H9 (cell line): Measurements from ENCODE around the gene P2RX2. TPM values are rescaled to one million over a fixed set of nuclear protein-coding genes. Genes with fewer than 3 reads are reported as not detected.

Experiments used
- DNase-seq: peaks from one replicate; pipeline ENCODE4 v3.0.0-alpha.2; 2017
- H2AFZ ChIP-seq: one replicate; pipeline ENCODE4 v1.6.1; 2013; ENCODE audit warnings: mild to moderate bottlenecking, low read length, control low read depth, moderate library complexity
- H2AK5ac ChIP-seq: 2 replicates; pipeline ENCODE4 v1.6.1; 2013; ENCODE audit warnings: low read length, control low read depth, mixed read lengths; ENCODE audit not compliant: insufficient read length
- H2BK120ac ChIP-seq: one replicate; pipeline ENCODE4 v1.6.1; 2013; ENCODE audit warnings: low read depth, mild to moderate bottlenecking, low read length, control low read depth, inconsistent platforms; ENCODE audit not compliant: poor library complexity, severe bottlenecking
- H2BK12ac ChIP-seq: 2 replicates; pipeline ENCODE4 v1.6.1; 2013; ENCODE audit warnings: low read length, control low read depth, mixed read lengths, low read depth; ENCODE audit not compliant: insufficient read length
- H2BK15ac ChIP-seq: 2 replicates; pipeline ENCODE4 v1.6.1; 2013; ENCODE audit warnings: low read depth, low read length, control low read depth
- H2BK20ac ChIP-seq: one replicate; pipeline ENCODE4 v1.6.1; 2013; ENCODE audit warnings: low read depth, mild to moderate bottlenecking, low read length, control low read depth, inconsistent platforms; ENCODE audit not compliant: poor library complexity, severe bottlenecking
- H2BK5ac ChIP-seq: 2 replicates; pipeline ENCODE4 v1.6.1; 2013; ENCODE audit warnings: low read length, control low read depth, mixed read lengths; ENCODE audit not compliant: insufficient read length
- H3K14ac ChIP-seq: 2 replicates; pipeline ENCODE4 v1.6.1; 2013; ENCODE audit warnings: low read length, control low read depth; ENCODE audit not compliant: insufficient read depth
- H3K18ac ChIP-seq: 2 replicates; pipeline ENCODE4 v1.6.1; 2013; ENCODE audit warnings: low read depth, mild to moderate bottlenecking, mixed read lengths, low read length, control low read depth; ENCODE audit not compliant: insufficient read length
- H3K23ac ChIP-seq: 2 replicates; pipeline ENCODE4 v1.6.1; 2013; ENCODE audit warnings: low read length, control low read depth, mixed read lengths, low read depth; ENCODE audit not compliant: insufficient read length
- H3K23me2 ChIP-seq: 2 replicates; pipeline ENCODE4 v1.6.1; 2013; ENCODE audit warnings: low read depth, mild to moderate bottlenecking, mixed read lengths, low read length, control low read depth; ENCODE audit not compliant: insufficient read length, poor library complexity, severe bottlenecking
- H3K27ac ChIP-seq: 2 replicates; pipeline ENCODE4 v1.5.1; 2013; ENCODE audit warnings: low read length, control low read depth, mixed read lengths, low read depth; ENCODE audit not compliant: insufficient read length
- H3K27me3 ChIP-seq: 2 replicates; pipeline ENCODE4 v1.6.1; 2013; ENCODE audit warnings: low read length, control low read depth, inconsistent platforms; ENCODE audit not compliant: insufficient read depth
- H3K4ac ChIP-seq: 2 replicates; pipeline ENCODE4 v1.6.1; 2013; ENCODE audit warnings: low read depth, mild to moderate bottlenecking, control low read depth, inconsistent platforms, low read length, moderate library complexity
- H3K4me1 ChIP-seq: 2 replicates; pipeline ENCODE4 v1.6.1; 2013; ENCODE audit warnings: low read length, control low read depth, inconsistent platforms; ENCODE audit not compliant: insufficient read depth
- H3K4me2 ChIP-seq: 2 replicates; pipeline ENCODE4 v1.6.1; 2013; ENCODE audit warnings: low read length, control low read depth, mixed read lengths; ENCODE audit not compliant: insufficient read length, insufficient read depth
- H3K56ac ChIP-seq: 2 replicates; pipeline ENCODE4 v1.6.1; 2013; ENCODE audit warnings: low read depth, mild to moderate bottlenecking, mixed read lengths, low read length, control low read depth; ENCODE audit not compliant: insufficient read length
- H3K79me1 ChIP-seq: 2 replicates; pipeline ENCODE4 v1.6.1; 2013; ENCODE audit warnings: low read depth, mild to moderate bottlenecking, moderate library complexity, low read length, control low read depth, inconsistent platforms; ENCODE audit not compliant: insufficient read depth, poor library complexity, severe bottlenecking
- H3K79me2 ChIP-seq: 2 replicates; pipeline ENCODE4 v1.6.1; 2013; ENCODE audit warnings: low read length, control low read depth, inconsistent platforms; ENCODE audit not compliant: insufficient read depth
- H3K9ac ChIP-seq: 2 replicates; pipeline ENCODE4 v1.6.1; 2013; ENCODE audit warnings: low read length, control low read depth, mixed read lengths; ENCODE audit not compliant: insufficient read length; ENCODE audit errors: extremely low read depth
- H3K9me3 ChIP-seq: one replicate; pipeline ENCODE4 v1.6.1; 2013; ENCODE audit warnings: low read depth, low read length, inconsistent platforms; ENCODE audit not compliant: control insufficient read depth
- H3T11ph ChIP-seq: one replicate; pipeline ENCODE4 v1.6.1; 2013; ENCODE audit warnings: mild to moderate bottlenecking, low read length, control low read depth, inconsistent platforms
- H4K20me1 ChIP-seq: one replicate; pipeline ENCODE4 v1.6.1; 2013; ENCODE audit not compliant: control insufficient read depth, insufficient read length, insufficient read depth
- H4K5ac ChIP-seq: 2 replicates; pipeline ENCODE4 v1.6.1; 2013; ENCODE audit warnings: low read depth, mild to moderate bottlenecking, mixed read lengths, low read length, control low read depth; ENCODE audit not compliant: insufficient read length
- H4K8ac ChIP-seq: replicated peaks from 2 replicates; pipeline ENCODE4 v1.6.1; 2013; ENCODE audit warnings: low read length, control low read depth, mixed read lengths, low read depth; ENCODE audit not compliant: insufficient read length
- H4K91ac ChIP-seq: 2 replicates; pipeline ENCODE4 v1.6.1; 2013; ENCODE audit warnings: low read depth, mild to moderate bottlenecking, moderate library complexity, mixed read lengths, low read length, control low read depth; ENCODE audit not compliant: insufficient read length
- H3K27ac Mint-ChIP-seq, 3 experiments: 2 replicates in 2 of 3; 3 replicates in 1 of 3; pipeline ENCODE4 v1.8.0; 2020 to 2021; ENCODE audit warnings: mixed read lengths in 3 of 3, mild to moderate bottlenecking in 1 of 3, moderate library complexity in 1 of 3
- H3K27me3 Mint-ChIP-seq: 2 replicates; pipeline ENCODE4 v1.8.0; 2021; ENCODE audit warnings: low read depth, mild to moderate bottlenecking, moderate library complexity, mixed read lengths
- H3K36me3 Mint-ChIP-seq, 3 experiments: 2 replicates in 2 of 3; 3 replicates in 1 of 3; pipeline ENCODE4 v1.8.0; 2020 to 2021; ENCODE audit warnings: low read depth in 3 of 3, mixed read lengths in 3 of 3; ENCODE audit not compliant: insufficient read depth in 1 of 3
- H3K4me1 Mint-ChIP-seq, 2 experiments: 2 replicates each; pipeline ENCODE4 v1.8.0; 2020; ENCODE audit warnings: mixed read lengths in 2 of 2
- H3K4me3 Mint-ChIP-seq, 2 experiments: 2 replicates in 1 of 2; 3 replicates in 1 of 2; pipeline ENCODE4 v1.8.0; 2020 to 2021; ENCODE audit warnings: mild to moderate bottlenecking in 2 of 2, mixed read lengths in 2 of 2, moderate library complexity in 1 of 2
- H3K9me3 Mint-ChIP-seq, 2 experiments: 2 replicates in 1 of 2; 3 replicates in 1 of 2; pipeline ENCODE4 v1.8.0; 2020; ENCODE audit warnings: mild to moderate bottlenecking in 2 of 2, mixed read lengths in 2 of 2, moderate library complexity in 1 of 2
- CTCF ChIP-seq: fragments of 200-600 bp; sonication (generic); conservative IDR thresholded peaks from 3 replicates; pipeline ENCODE4 v1.8.0; 2021; ENCODE audit warnings: antibody characterized with exemption, mild to moderate bottlenecking
- WGBS: extraction: QIAGEN DNeasy Blood & Tissue Kit; methylation state at CpG from one replicate; pipeline ENCODE4 v1.1.7; 2013; ENCODE audit warnings: missing lambda C conversion rate, low lambda C conversion rate, mixed read lengths; ENCODE audit not compliant: insufficient read length; ENCODE audit errors: extremely low coverage; 5-methylcytosine and 5-hydroxymethylcytosine counted together
- total RNA-seq: library from RNA; stranded (reverse); gene quantifications from 2 replicates; pipeline ENCODE4 v1.2.1, GENCODE V29; 2021

P2RX2 gene
- total RNA-seq, 1 experiment from 2014 or later, result 1.8 TPM

DNA sequence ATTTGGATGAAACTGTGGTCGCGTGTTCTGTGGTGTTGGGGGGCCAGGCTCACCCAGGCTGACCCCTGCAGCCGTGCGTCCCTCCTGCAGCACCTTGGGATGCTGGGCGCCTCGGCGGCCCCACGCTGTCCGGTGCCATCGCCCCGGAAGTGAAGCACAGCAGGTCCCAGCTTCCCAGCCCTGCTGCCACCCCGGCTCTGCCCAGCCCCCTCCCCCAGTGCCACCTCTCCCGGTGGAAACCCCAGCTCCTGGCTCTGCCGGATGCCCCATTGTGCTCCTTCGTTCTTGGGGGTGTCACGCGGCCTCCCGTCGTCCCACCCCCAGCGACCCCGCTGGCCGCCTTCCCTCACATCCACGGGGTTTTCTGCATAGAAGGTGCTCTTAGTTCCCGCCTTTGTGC lies 33.4 kb upstream of the P2RX2 start:
- Mint-ChIP-seq H3K36me3 (peaks cover 0 to 4% (median 2%) of the 10 kb centered on the region in 3 experiments; a peak in 4 of 7 replicates), H3K9me3 (no peaks in the 10 kb centered on the region; a peak in 1 of 5 replicates), H3K27ac (no peak overlapping the region), H3K4me3 (no peak overlapping the region; a peak in 1 of 5 replicates), H3K27me3 (peaks cover 92% of the 10 kb centered on the region), H3K4me1 (peaks cover 4 to 10% of the 10 kb centered on the region in 2 experiments)
- H3K9me3 ChIP-seq, result no peaks in the 10 kb centered on the region
- WGBS, result no CpG with 5 or more reads among the region's 24 CpGs
- peaks cover 16% of the 10 kb centered on the region for H3K23me2 ChIP-seq
- no peak overlapping the region for H3T11ph ChIP-seq
- DNase-seq, result no peak
- H3K79me1 ChIP-seq, result no peaks in the 10 kb centered on the region
- no peaks in the 10 kb centered on the region for H3K79me2 ChIP-seq
- H2BK5ac ChIP-seq, result no peak overlapping the region
- no peak overlapping the region for H3K18ac ChIP-seq
- no peak overlapping the region for H4K91ac ChIP-seq
- no peak overlapping the region for H3K14ac ChIP-seq
- no peak for TF ChIP-seq CTCF
- H3K9ac ChIP-seq, result no peak overlapping the region
- no peak overlapping the region for H4K8ac ChIP-seq
- H3K4ac ChIP-seq, result no peak overlapping the region
- H2BK20ac ChIP-seq, result no peak overlapping the region
- no peak overlapping the region for H3K4me2 ChIP-seq
- H2BK120ac ChIP-seq, result no peak overlapping the region
- H3K4me1 ChIP-seq, result no peaks in the 10 kb centered on the region
- peaks cover 36% of the 10 kb centered on the region; the same call in 1 of the 2 replicates for H3K27me3 ChIP-seq
- no peak overlapping the region for H2AK5ac ChIP-seq
- no peak overlapping the region for H4K5ac ChIP-seq
- H3K27ac ChIP-seq, result no peak overlapping the region
- no peak overlapping the region for H3K56ac ChIP-seq
- no peak overlapping the region for H3K23ac ChIP-seq
- no peaks in the 10 kb centered on the region for H4K20me1 ChIP-seq
- H2BK12ac ChIP-seq, result no peak overlapping the region
- H2AFZ ChIP-seq, result no peak overlapping the region
- H2BK15ac ChIP-seq, result no peak overlapping the region
